ENCODE data around the gene SGIP1. TPM values are rescaled to one million over a fixed set of nuclear protein-coding genes. Genes with fewer than 3 reads are reported as not detected.

Gene SGIP1
- total RNA-seq, 1 experiment from 2014 or later, result not detected

GRCh38 chr1:66737836-66738235 lies 203.9 kb downstream of the SGIP1 start:
- H3K27ac Mint-ChIP-seq (ENCODE audit: unreplicated experiment), result no peak overlapping the region
- no peak for DNase-seq
- H3K36me3 Mint-ChIP-seq (ENCODE audit: insufficient read depth, unreplicated experiment), result no peaks in the 10 kb centered on the region
- H3K9me3 Mint-ChIP-seq (ENCODE audit: low read depth, unreplicated experiment), result no peaks in the 10 kb centered on the region
- TF ChIP-seq CTCF (IDR thresholded peaks at IDR 0.05; ENCODE audit: unreplicated experiment), result no peak
- intact Hi-C loops (cut with micrococcal nuclease; ENCODE audit: unreplicated experiment), result no loop called here
- no TSS peak for BruUV-seq (replicated peaks)
- CTCF ChIA-PET, result interaction anchor here (0.6 to 1.1 kb wide), 2 partner anchors 475 to 922 kb away, joined by 3 to 4 read pairs; no protein-coding TSS in a partner anchor
- H3K4me1 Mint-ChIP-seq (ENCODE audit: low read depth, unreplicated experiment), result no peaks in the 10 kb centered on the region
- H3K27me3 Mint-ChIP-seq (ENCODE audit: unreplicated experiment), result no peaks in the 10 kb centered on the region
- no peak overlapping the region for H3K4me3 Mint-ChIP-seq (ENCODE audit: low read depth, unreplicated experiment)

GRCh38 chr1:66739401-66740157 lies 205.6 kb downstream of the SGIP1 start:
- TF ChIP-seq CTCF (IDR thresholded peaks at IDR 0.05; ENCODE audit: unreplicated experiment), result no peak
- CTCF ChIA-PET, result no interaction called here
- Mint-ChIP-seq H3K4me3 (ENCODE audit: low read depth, unreplicated experiment) (no peak overlapping the region), H3K36me3 (ENCODE audit: insufficient read depth, unreplicated experiment) (no peaks in the 10 kb centered on the region), H3K4me1 (ENCODE audit: low read depth, unreplicated experiment) (no peaks in the 10 kb centered on the region), H3K27me3 (ENCODE audit: unreplicated experiment) (no peaks in the 10 kb centered on the region), H3K27ac (ENCODE audit: unreplicated experiment) (no peak overlapping the region), H3K9me3 (ENCODE audit: low read depth, unreplicated experiment) (no peaks in the 10 kb centered on the region)
- no TSS peak for BruUV-seq (replicated peaks)
- DNase-seq, result no peak
- intact Hi-C loops (cut with micrococcal nuclease; ENCODE audit: unreplicated experiment), result no loop called here

GRCh38 chr1:66745451-66745850 lies 211.5 kb downstream of the SGIP1 start:
- intact Hi-C loops (cut with micrococcal nuclease; ENCODE audit: unreplicated experiment), result no loop called here
- H3K27me3 Mint-ChIP-seq (ENCODE audit: unreplicated experiment), result no peaks in the 10 kb centered on the region
- H3K4me3 Mint-ChIP-seq (ENCODE audit: low read depth, unreplicated experiment), result no peak overlapping the region
- no peaks in the 10 kb centered on the region for H3K4me1 Mint-ChIP-seq (ENCODE audit: low read depth, unreplicated experiment)
- no peak overlapping the region for H3K27ac Mint-ChIP-seq (ENCODE audit: unreplicated experiment)
- no peaks in the 10 kb centered on the region for H3K36me3 Mint-ChIP-seq (ENCODE audit: insufficient read depth, unreplicated experiment)
- no TSS peak for BruUV-seq (replicated peaks)
- no peak for TF ChIP-seq CTCF (IDR thresholded peaks at IDR 0.05; ENCODE audit: unreplicated experiment)
- DNase-seq, result no peak
- CTCF ChIA-PET, result no interaction called here
- H3K9me3 Mint-ChIP-seq (ENCODE audit: low read depth, unreplicated experiment), result no peaks in the 10 kb centered on the region

- H3K36me3 Mint-ChIP-seq (ENCODE audit: insufficient read depth, unreplicated experiment), result no peaks in the 10 kb centered on the region
- no peak overlapping the region for H3K27ac Mint-ChIP-seq (ENCODE audit: unreplicated experiment)
- CTCF ChIA-PET, result no interaction called here
- TF ChIP-seq CTCF (IDR thresholded peaks at IDR 0.05; ENCODE audit: unreplicated experiment), result no peak
- H3K9me3 Mint-ChIP-seq (ENCODE audit: low read depth, unreplicated experiment), result no peaks in the 10 kb centered on the region
- BruUV-seq (replicated peaks), result no TSS peak
- H3K27me3 Mint-ChIP-seq (ENCODE audit: unreplicated experiment), result no peaks in the 10 kb centered on the region
- DNase-seq, result no peak
- intact Hi-C loops (cut with micrococcal nuclease; ENCODE audit: unreplicated experiment), result no loop called here
- H3K4me1 Mint-ChIP-seq (ENCODE audit: low read depth, unreplicated experiment), result no peaks in the 10 kb centered on the region
- no peak overlapping the region for H3K4me3 Mint-ChIP-seq (ENCODE audit: low read depth, unreplicated experiment)
Observed at GRCh38 chr1:66747501-66747900, 213.5 kb downstream of the SGIP1 start.
